IPS DF 6.9 (cell line): ENCODE data around the gene PNMA6A.
"Not testable (repeated sequence)": the region's sequence is repeated elsewhere in the genome, so short reads cannot be mapped to it uniquely, and the experiment has no call there.

ENCODE experiments used
- DNase-seq: peaks from one replicate; pipeline ENCODE4 v3.0.0-alpha.2; 2013; ENCODE audit warnings: low read depth, low spot score
- H3K27ac ChIP-seq: one replicate; pipeline ENCODE4 v1.5.1; 2013; ENCODE audit warnings: low read length, control low read depth
- H3K27me3 ChIP-seq: 2 replicates; pipeline ENCODE4 v1.6.1; 2013; ENCODE audit warnings: mild to moderate bottlenecking, low read length; ENCODE audit not compliant: control insufficient read depth, insufficient read depth
- H3K36me3 ChIP-seq: 2 replicates; pipeline ENCODE4 v1.6.1; 2013; ENCODE audit warnings: low read length; ENCODE audit not compliant: control insufficient read depth, insufficient read depth
- H3K4me1 ChIP-seq: 2 replicates; pipeline ENCODE4 v1.6.1; 2013; ENCODE audit warnings: low read length; ENCODE audit not compliant: control insufficient read depth, insufficient read depth
- H3K4me3 ChIP-seq: 2 replicates; pipeline ENCODE4 v1.5.1; 2013; ENCODE audit warnings: mild to moderate bottlenecking, low read length
- H3K9me3 ChIP-seq: 2 replicates; pipeline ENCODE4 v1.6.1; 2013; ENCODE audit warnings: low read length, inconsistent platforms; ENCODE audit not compliant: control insufficient read depth, insufficient read depth
- WGBS: extraction: QIAGEN DNeasy Blood & Tissue Kit; methylation state at CpG from one replicate; pipeline ENCODE4 v1.1.7; 2013; ENCODE audit warnings: mixed read lengths, missing lambda C conversion rate; ENCODE audit not compliant: insufficient read length, insufficient coverage; 5-methylcytosine and 5-hydroxymethylcytosine counted together

PNMA6A gene

DNA sequence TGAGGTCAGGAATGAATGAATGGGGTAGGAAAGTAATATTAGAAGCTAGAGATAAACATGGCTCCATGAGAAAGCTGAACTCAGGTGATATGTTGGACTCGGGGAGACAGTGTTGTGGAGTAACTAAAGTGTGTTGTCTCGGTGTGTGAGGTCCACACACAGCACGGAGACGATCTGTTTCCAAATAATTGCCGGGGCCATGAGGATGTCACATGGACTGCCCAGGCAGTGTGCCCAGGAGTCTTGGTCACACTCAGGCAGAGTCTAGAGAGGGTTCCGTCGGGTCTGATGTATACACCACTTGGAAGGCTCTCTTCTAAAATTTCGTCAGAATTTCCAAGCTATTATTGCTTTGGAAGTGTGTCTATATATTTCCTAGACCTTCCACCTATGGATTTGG lies 48.0 kb downstream of the PNMA6A start:
- not testable (repeated sequence) for H3K36me3 ChIP-seq, H3K4me1 ChIP-seq, H3K27me3 ChIP-seq, H3K4me3 ChIP-seq, H3K9me3 ChIP-seq, DNase-seq, H3K27ac ChIP-seq
- no CpG with 5 or more reads among the region's 8 CpGs for WGBS

- H3K4me1 ChIP-seq, H3K36me3 ChIP-seq, H3K27me3 ChIP-seq, DNase-seq, H3K9me3 ChIP-seq, H3K4me3 ChIP-seq, H3K27ac ChIP-seq: not testable (repeated sequence)
- no CpG with 5 or more reads among the region's 14 CpGs for WGBS
Observed at GRCh38 chrX:153123468-153123867, 51.2 kb downstream of the PNMA6A start.
